Fibroblast of upper back skin (primary cell): ENCODE data around the gene ZBED6.
"Not testable (repeated sequence)": the region's sequence is repeated elsewhere in the genome, so short reads cannot be mapped to it uniquely, and the experiment has no call there.

ENCODE experiments used
- DNase-seq: peaks from one replicate; pipeline ENCODE4 v3.0.0-alpha.2; 2013

The ZBED6 gene

DNA sequence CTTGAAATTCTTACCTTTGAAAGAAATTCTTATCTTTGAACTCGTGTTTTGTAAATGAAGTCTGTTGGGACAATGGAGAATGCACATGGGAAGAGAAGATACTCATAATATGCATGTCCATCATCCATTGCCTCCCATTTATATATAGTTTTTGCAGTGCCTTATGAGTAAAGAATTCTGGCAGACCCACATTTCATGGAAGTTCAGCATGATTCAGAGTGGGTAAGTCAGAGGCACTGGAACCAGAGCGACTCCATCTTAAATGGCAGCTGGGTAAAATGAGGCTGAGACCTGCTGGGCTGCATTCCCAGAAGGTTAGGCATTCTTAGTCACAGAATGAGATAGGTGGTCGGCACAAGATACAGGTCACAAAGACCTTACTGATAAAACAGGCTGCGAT is 16.6 kb upstream of the ZBED6 start:
- no peak for DNase-seq

DNA sequence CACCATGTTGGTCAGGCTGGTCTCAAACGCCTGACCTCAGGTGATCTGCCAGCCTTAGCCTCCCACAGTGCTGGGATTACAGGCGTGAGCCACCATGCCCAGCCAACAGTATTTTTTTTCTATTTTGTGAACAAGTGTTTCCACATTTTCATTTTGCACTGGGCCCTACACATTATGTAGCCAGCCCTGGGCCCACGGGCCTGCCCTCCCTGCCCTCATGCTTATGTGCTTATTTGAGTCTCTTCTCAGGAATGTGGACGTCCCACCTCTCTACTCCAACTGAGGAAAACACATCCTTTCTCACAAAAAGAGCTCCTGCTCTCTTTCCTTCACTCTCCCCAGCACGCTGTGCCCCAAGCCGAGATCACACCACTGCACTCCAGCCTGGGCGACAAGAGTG is 13.5 kb upstream of the ZBED6 start:
- no peak for DNase-seq

DNA sequence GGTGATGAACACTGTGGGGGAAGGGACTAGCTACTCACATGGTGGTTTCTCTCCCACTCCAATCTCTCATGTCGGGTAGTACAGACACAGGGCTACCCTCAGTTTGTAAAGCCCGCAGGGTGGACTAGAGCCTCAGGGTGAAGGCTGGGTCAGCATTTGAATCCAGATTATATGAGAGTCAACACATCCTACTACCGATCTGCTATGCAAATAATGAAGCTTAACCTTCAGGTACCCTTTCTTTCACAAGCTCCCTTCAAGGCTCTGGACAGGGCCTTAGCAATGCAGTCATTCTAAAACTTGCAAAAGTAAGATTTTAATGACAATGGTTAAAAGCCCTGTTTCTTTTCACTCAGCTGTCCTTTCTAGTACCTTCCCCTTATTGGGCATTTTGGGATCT is 5.5 kb upstream of the ZBED6 start:
- DNase-seq = no peak

GRCh38 chr1:203791498-203791897 is 3.9 kb upstream of the ZBED6 start:
- DNase-seq = no peak

- DNase-seq = no peak
These were observed 2.9 kb upstream of the ZBED6 start for GRCh38 chr1:203792486-203792885.

GRCh38 chr1:203793561-203793960 is 1.9 kb upstream of the ZBED6 start:
- not testable (repeated sequence) for DNase-seq

- DNase-seq = no peak
These were observed 521 bp upstream of the ZBED6 start for GRCh38 chr1:203794764-203795440.

DNA sequence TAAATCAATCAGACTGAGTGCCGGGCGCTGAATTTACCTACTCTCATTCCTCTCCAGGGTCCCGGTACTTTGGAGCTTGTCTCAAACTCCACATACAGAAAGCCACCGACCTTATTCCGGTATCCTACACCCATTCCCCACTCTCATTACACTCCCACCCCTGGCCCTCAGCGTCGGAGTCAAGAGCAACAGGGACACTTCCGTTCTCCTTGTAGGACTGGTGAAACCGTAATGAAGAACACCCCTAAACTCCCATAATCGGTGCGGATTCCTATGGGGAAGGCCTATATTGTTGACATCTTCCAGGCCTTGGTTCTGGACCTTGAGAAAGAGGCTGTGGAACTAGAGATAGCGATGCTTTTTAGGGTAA is 798 bp downstream of the ZBED6 start:
- DNase-seq = peak; percentile 34

GRCh38 chr1:203797216-203797615 is 1.8 kb downstream of the ZBED6 start:
- DNase-seq = peak; percentile 16

GRCh38 chr1:203797948-203798655 is 2.7 kb downstream of the ZBED6 start:
- DNase-seq = peak; percentile 31

GRCh38 chr1:203799157-203799556 is 3.7 kb downstream of the ZBED6 start:
- DNase-seq = no peak

GRCh38 chr1:203799971-203800370 is 4.5 kb downstream of the ZBED6 start:
- DNase-seq = no peak

- DNase-seq = no peak
These were observed 10.3 kb downstream of the ZBED6 start for GRCh38 chr1:203805689-203806088.

GRCh38 chr1:203807196-203807595 is 11.8 kb downstream of the ZBED6 start:
- peak; percentile 67 for DNase-seq

DNA sequence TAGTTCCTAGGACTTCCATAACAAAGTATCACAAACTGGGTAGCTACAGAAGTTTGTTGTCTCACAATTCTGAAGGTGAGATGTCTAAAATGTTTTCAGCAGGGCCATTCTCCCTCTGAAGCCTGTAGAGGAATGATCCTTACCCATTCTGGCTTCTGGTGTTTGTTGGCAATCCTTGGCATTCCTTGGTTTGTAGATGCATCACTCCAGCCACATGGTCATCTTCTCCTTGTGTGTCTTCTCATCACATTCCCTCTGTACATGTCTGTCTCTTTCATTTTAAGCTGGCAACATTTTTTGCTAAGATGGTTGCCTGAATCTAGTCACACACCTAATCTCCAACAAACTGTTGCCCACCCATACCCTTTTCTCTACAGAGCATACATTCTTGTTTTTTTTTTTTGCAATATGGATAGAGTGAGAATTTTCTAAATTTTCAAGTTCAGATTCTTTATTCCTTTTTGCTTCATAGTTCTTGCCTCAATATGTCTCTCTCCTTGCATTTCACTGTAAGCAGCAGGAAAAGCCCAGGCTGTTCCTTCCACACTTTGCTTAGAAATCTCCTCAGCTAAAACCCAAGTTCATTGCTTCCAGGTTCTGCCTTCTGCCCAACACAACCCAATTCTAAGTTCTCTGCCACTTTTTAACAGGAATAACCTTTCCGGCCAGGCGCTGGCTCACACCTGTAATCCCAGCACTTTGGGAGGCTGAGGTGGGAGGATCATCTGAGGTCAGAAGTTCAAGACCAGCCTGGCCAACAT is 18.3 kb downstream of the ZBED6 start:
- DNase-seq = no peak

DNA sequence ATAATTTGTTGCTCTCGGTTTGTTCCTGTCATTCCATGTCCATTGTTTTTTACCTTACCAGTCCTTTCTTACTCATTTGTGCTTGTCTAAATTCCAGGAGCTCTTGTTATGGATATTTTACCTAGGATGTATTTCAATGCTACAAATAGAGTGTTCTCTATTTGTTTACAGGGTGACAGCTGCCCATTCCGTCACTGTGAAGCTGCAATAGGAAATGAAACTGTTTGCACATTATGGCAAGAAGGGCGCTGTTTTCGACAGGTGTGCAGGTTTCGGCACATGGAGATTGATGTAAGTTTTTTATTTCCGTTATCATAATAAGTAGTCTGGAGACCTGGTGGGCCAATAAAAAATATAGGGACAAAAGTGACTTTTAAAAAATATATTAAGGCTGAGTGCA is 23.0 kb downstream of the ZBED6 start:
- DNase-seq = no peak

GRCh38 chr1:203823306-203823705 is 27.9 kb downstream of the ZBED6 start:
- DNase-seq = no peak

DNA sequence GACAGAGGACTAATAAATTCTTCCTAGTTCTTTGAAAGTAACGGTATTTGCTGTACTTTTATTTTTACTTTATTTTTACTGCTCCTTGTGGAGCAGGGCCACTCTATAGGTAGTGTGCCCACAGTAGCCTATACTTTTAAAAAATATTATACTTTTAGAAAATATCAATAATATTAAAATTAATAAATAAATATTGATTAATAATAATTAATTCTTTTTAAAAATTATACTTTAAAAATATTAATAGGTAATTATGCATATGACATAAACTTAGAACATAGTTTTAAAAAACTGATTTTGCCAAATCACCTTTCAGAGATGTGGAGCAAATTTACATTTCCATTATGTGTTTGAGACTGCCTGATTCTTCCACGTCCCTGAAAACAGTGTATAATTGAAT is 30.8 kb downstream of the ZBED6 start:
- DNase-seq = no peak

GRCh38 chr1:203828002-203828401 is 32.6 kb downstream of the ZBED6 start:
- no peak for DNase-seq

DNA sequence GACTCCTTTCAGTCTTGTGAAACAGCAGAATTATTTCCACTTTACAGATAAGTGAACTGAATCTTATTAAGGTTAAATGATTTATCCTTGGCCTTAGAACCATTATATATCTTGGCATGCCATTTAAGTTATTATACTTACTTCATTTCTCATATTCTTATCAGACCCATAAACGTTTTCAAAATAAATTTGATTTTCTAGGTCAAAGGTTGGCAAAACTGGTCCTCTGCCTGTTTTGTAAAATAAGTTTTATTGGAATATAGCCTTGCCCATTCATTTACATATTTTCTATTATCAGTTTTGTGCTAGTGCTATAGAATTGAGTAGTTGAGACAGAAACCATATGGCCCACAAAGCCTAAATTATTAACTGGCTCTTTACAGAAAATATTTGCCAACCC is 33.1 kb downstream of the ZBED6 start:
- DNase-seq = no peak

DNA sequence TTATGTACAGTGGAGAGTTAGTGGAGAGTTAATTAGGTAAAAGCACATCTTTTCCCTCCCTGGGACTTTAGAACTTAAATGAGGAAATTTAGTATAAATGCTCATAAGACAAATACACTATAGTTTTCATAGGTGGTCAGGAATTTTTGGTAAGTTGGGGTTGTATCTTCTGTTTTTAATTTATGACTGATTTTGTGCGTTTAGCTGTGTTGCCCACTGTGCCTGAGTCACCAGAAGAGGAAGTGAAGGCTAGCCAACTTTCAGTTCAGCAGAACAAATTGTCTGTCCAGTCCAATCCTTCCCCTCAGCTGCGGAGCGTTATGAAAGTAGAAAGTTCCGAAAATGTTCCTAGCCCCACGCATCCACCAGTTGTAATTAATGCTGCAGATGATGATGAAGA is 33.8 kb downstream of the ZBED6 start:
- DNase-seq = not testable (repeated sequence)

DNA sequence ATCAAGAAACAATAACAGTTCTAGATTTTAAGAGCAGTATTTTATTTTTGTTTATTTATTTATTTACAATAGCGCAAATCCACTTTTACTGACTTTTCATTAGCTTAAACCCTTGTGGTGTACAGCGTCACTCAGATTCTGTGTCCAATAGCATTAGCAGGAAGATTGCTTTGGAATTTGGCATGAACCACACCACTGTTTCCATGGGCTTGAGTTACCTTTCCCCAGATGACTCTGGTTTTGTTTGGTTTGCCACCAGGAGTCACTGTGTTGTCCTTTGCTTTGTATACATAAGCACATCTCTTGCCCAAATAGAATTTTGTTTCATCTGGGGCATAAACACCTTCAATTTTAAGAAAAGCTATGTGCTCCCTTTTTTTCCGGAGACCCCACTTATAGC is 40.1 kb downstream of the ZBED6 start:
- no peak for DNase-seq

GRCh38 chr1:203839081-203839480 is 43.7 kb downstream of the ZBED6 start:
- DNase-seq = peak; percentile 91

DNA sequence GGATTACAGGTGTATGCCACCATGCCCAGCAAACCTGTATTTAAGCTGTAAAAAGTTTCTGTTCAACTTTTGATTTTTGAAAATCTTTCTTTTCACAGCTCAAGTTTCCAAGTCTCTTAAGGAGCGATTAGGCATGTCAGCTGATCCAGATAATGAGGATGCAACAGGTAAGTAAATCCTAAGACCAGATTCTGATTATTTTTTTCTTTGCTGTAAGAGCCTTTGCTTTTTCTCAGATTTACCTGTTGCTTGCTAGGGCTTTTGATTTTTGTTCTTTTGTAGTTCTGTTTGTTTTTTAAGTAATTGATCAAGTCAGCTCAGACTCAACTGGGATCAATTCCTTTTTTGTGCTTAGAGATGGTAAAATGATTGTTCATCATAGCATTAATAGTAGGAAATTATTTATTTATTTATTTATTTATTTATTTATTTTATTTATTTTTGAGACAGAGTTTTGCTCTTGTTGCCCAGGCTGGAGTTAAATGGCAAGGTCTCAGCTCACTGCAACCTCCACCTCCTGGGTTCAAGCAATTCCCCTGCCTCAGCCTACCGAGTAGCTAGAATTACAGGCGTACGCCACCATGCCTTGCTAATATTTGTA is 44.9 kb downstream of the ZBED6 start:
- DNase-seq = no peak
